Midbrain (tissue), 1 donor: ENCODE results near the gene BCAS4.
"Not testable (repeated sequence)": the region's sequence is repeated elsewhere in the genome, so short reads cannot be mapped to it uniquely, and the experiment has no call there.

Source experiments
- DNase-seq: peaks from one replicate; lab custom pipeline; 2025; lab: John Stamatoyannopoulos, UW

BCAS4 gene

GRCh38 chr20:50794846-50795634 lies at the start of gene BCAS4:
BCAS4 (plus strand) TSS chr20:50795061; CDS start chr20:50795084, 23 bp downstream.
- DNase-seq: peak; percentile 70

- DNase-seq: no peak
Measured at GRCh38 chr20:50745634-50746137, 49.2 kb upstream of the BCAS4 start.

GRCh38 chr20:50746138-50746940 lies 48.5 kb upstream of the BCAS4 start:
- DNase-seq: no peak

GRCh38 chr20:50747275-50747674 lies 47.6 kb upstream of the BCAS4 start:
- no peak for DNase-seq

GRCh38 chr20:50750145-50750671 lies 44.7 kb upstream of the BCAS4 start:
- DNase-seq: no peak

- no peak for DNase-seq
Measured at GRCh38 chr20:50753152-50753551, 41.7 kb upstream of the BCAS4 start.

- no peak for DNase-seq
Measured at GRCh38 chr20:50754420-50754819, 40.4 kb upstream of the BCAS4 start.

- no peak for DNase-seq
Measured at GRCh38 chr20:50756447-50756846, 38.4 kb upstream of the BCAS4 start.

- DNase-seq: no peak
Measured at GRCh38 chr20:50758469-50758868, 36.4 kb upstream of the BCAS4 start.

- DNase-seq: no peak
Measured at GRCh38 chr20:50758992-50759391, 35.9 kb upstream of the BCAS4 start.

GRCh38 chr20:50759678-50760077 lies 35.2 kb upstream of the BCAS4 start:
- no peak for DNase-seq

- no peak for DNase-seq
Measured at GRCh38 chr20:50762045-50762422, 32.8 kb upstream of the BCAS4 start.

GRCh38 chr20:50762435-50763220 lies 32.2 kb upstream of the BCAS4 start:
- DNase-seq: peak; percentile 82

- not testable (repeated sequence) for DNase-seq
Measured at GRCh38 chr20:50763550-50764458, 31.1 kb upstream of the BCAS4 start.

GRCh38 chr20:50765251-50765650 lies 29.6 kb upstream of the BCAS4 start:
- not testable (repeated sequence) for DNase-seq

- no peak for DNase-seq
Measured at GRCh38 chr20:50765674-50766073, 29.2 kb upstream of the BCAS4 start.

GRCh38 chr20:50766955-50767809 lies 27.7 kb upstream of the BCAS4 start:
- DNase-seq: not testable (repeated sequence)

GRCh38 chr20:50768991-50769390 lies 25.9 kb upstream of the BCAS4 start:
- DNase-seq: not testable (repeated sequence)

GRCh38 chr20:50769551-50770085 lies 25.2 kb upstream of the BCAS4 start:
- DNase-seq: not testable (repeated sequence)
